Right lobe of liver (tissue), 6 donors: Measurements from ENCODE around the gene SNCG. TPM values are rescaled to one million over a fixed set of nuclear protein-coding genes. Genes with fewer than 3 reads are reported as not detected.
"Not testable (repeated sequence)": the region's sequence is repeated elsewhere in the genome, so short reads cannot be mapped to it uniquely, and the experiment has no call there.

Experiments
- ATAC-seq, 4 donors: fragments of 200-7000 bp; cut with Tn5 transposase; one replicate each; pipeline ENCODE4 v1.9.1; 2020; ENCODE audit warnings: mild to moderate bottlenecking in 4 of 4, moderate library complexity in 4 of 4
- DNase-seq, 3 donors: peaks; one replicate each; pipeline ENCODE4 v3.0.0-alpha.2; 2020
- H3K27ac ChIP-seq, 3 donors: fragments of 200-600 bp; one replicate each; pipeline ENCODE4 v1.8.0; 2022
- H3K27me3 ChIP-seq, 2 donors: fragments of 200-600 bp; one replicate each; pipeline ENCODE4 v1.8.0; 2022
- H3K36me3 ChIP-seq, 4 donors: fragments of 200-600 bp; sonication (generic) in 1 of 4; one replicate each; pipeline versions ENCODE4 v1.5.1 to v1.8.0; 2017 to 2022; ENCODE audit warnings: control low read depth in 1 of 4
- H3K4me1 ChIP-seq, 4 donors: fragments of 200-600 bp; sonication (generic) in 1 of 4; one replicate each; pipeline versions ENCODE4 v1.5.1 to v1.8.0; 2017 to 2022; ENCODE audit warnings: control low read depth in 1 of 4
- H3K4me3 ChIP-seq, 3 donors: fragments of 200-600 bp; one replicate each; pipeline ENCODE4 v1.8.0; 2022
- H3K9me3 ChIP-seq, 4 donors: fragments of 200-600 bp; sonication (generic) in 1 of 4; one replicate each; pipeline versions ENCODE4 v1.5.1 to v1.8.0; 2017 to 2022; ENCODE audit warnings: control low read depth in 1 of 4
- CTCF ChIP-seq, 4 donors: fragments of 200-600 bp in 3 of 4; fragments of 450-650 bp in 1 of 4; IDR thresholded peaks; one replicate each; pipeline versions ENCODE4 v1.5.1 to v1.8.0; 2016 to 2022; ENCODE audit warnings: antibody characterized with exemption in 4 of 4, mild to moderate bottlenecking in 2 of 4
- POLR2A ChIP-seq: fragments of 450-650 bp; IDR thresholded peaks from one replicate; pipeline ENCODE4 v1.6.1; 2017; ENCODE audit warnings: antibody characterized with exemption, mild to moderate bottlenecking
- WGBS: methylation state at CpG from one replicate; pipeline ENCODE4 v1.1.6; 2018; ENCODE audit warnings: low coverage, low lambda C conversion rate; ENCODE audit not compliant: insufficient coverage; ENCODE audit errors: missing lambda C conversion rate; 5-methylcytosine and 5-hydroxymethylcytosine counted together
- intact Hi-C, 2 donors: fragments of 100-400 bp; cut with DNase I; formaldehyde crosslinking; loops; one replicate each; pipeline versions ENCODE4 v1.11.2 to v1.14.1; 2022
- total RNA-seq, 6 experiments: library from RNA; depleted of rRNA in 2 of 6; stranded (reverse); fragments of >200 nt in 2 of 6; fragmentation: NEBNext Ultra II Directional in 3 of 6; extraction: Animal tissue kit (Norgen Biotek cat#: 25700) in 3 of 6; gene quantifications; one replicate each; pipeline versions ENCODE4 v1.1.0 to v1.2.4, GENCODE V29; 2016 to 2023
- donor health status: DM: no; HTN: yes; CAD: no.
- donor health status: DM: no; HTN: no; CAD: no.
- donor health status: DM: no; HTN: no; CAD: no.
- donor health status: DM: no; HTN: yes; CAD: no.
- donor health status: DM: no; HTN: yes; CAD: no.

The SNCG gene
- total RNA-seq, 6 experiments from 2014 or later = 1.1 to 21.2 (median 2.2) TPM

GRCh38 chr10:86929468-86930380, 28.7 kb upstream of the SNCG start:
- 83% methylated on average over 9 of the region's 15 CpGs for WGBS
- TF ChIP-seq CTCF (IDR thresholded peaks at IDR 0.05) = no peak
- TF ChIP-seq POLR2A = no peak

GRCh38 chr10:86931872-86932271, 26.5 kb upstream of the SNCG start:
- Histone ChIP-seq H3K4me3 (no peak overlapping the region), H3K9me3 (no peaks in the 10 kb centered on the region), H3K36me3 (peaks cover 0 to 3% (median 1%) of the 10 kb centered on the region in 4 donors), H3K4me1 (peaks cover 0 to 9% (median 3%) of the 10 kb centered on the region in 4 donors), H3K27ac (peak overlapping the region in 2 of 3 donors; percentile 45 to 64), H3K27me3 (no peaks in the 10 kb centered on the region)
- DNase-seq = no peak
- peak; percentile 80 to 87 (median 86) for ATAC-seq
- 21% methylated on average over 1 of the region's 1 CpG for WGBS
- intact Hi-C loops = no loop called here
- TF ChIP-seq POLR2A = no peak
- TF ChIP-seq CTCF (IDR thresholded peaks at IDR 0.05) = no peak

More at GRCh38 chr10:86929468-86930380, 28.7 kb upstream of the SNCG start:
- ATAC-seq (no peak), DNase-seq (peak in 1 of 3 donors; percentile 34)
- no peak overlapping the region for H3K27ac ChIP-seq
- intact Hi-C loops = no loop called here
- H3K27me3 ChIP-seq = no peaks in the 10 kb centered on the region
- H3K4me3 ChIP-seq = no peak overlapping the region
- H3K9me3 ChIP-seq = no peaks in the 10 kb centered on the region
- H3K4me1 ChIP-seq = peaks cover 0 to 8% (median 3%) of the 10 kb centered on the region in 4 donors
- peaks cover 0 to 7% (median 1%) of the 10 kb centered on the region in 4 donors for H3K36me3 ChIP-seq

- TF ChIP-seq CTCF (IDR thresholded peaks at IDR 0.05) (no peak), POLR2A (no peak)
- H3K27ac ChIP-seq = peak overlapping the region in 2 of 3 donors; percentile 45 to 64
- H3K36me3 ChIP-seq = peaks cover 0 to 3% (median 1%) of the 10 kb centered on the region in 4 donors
- H3K9me3 ChIP-seq = no peaks in the 10 kb centered on the region
- intact Hi-C loops = no loop called here
- peaks cover 0 to 9% (median 3%) of the 10 kb centered on the region in 4 donors for H3K4me1 ChIP-seq
- H3K4me3 ChIP-seq = no peak overlapping the region
- ATAC-seq (no peak), DNase-seq (peak in 1 of 3 donors; percentile 32)
- 38% methylated on average over 2 of the region's 2 CpGs for WGBS
- H3K27me3 ChIP-seq = no peaks in the 10 kb centered on the region
These were observed 25.7 kb upstream of the SNCG start for GRCh38 chr10:86932674-86933073.

- H3K36me3 ChIP-seq, intact Hi-C loops, H3K4me1 ChIP-seq, H3K9me3 ChIP-seq, H3K27me3 ChIP-seq, H3K27ac ChIP-seq, H3K4me3 ChIP-seq: not testable (repeated sequence)
- 80% methylated on average over 2 of the region's 6 CpGs for WGBS
- DNase-seq (peak in 1 of 3 donors; percentile 38), ATAC-seq (peak in 1 of 4 donors; percentile 5)
These were observed 24.2 kb upstream of the SNCG start for GRCh38 chr10:86934162-86934711.
